ENCODE data around the gene BRAF.

DNA sequence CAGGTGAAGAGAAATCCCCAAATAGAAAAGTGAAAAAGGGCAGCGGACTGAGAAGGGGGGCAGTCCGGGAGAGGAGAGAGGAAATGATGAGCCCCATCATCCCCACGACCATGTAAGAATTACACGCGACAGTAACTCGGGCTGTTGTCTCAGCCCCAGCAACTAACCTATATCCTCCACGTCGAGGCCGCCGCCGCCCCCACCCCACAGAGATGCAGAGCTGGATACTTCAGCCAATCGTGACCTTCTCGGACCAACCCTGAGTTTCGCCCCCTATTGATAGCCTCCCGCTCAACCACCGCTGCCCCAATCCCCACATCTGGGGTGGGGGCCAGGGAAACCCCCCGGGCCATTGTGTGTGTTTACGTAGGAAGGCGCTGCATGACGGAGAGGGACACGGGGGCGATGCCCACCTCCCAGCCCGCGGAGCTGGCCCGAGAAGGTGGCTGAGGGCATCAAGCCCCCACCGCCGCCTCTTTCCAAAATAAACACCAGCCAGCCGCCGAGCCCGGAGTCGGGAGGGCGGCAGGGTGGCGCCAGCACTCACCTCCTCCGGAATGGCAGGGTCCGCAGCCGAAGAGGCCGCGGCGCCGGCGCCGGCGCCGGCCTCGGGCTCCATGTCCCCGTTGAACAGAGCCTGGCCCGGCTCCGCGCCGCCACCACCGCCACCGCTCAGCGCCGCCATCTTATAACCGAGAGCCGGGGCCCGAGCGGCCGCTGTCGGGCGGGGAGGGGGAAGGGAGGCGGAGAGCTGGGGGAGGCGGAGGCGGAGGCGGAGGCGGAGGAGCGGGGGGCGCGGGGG lies 509 bp downstream of the BRAF start:
- TF ChIP-seq CTCF (IDR thresholded peaks at IDR 0.05; ENCODE audit: extremely low read depth in 1 of 2, insufficient read depth in 1 of 2, low read depth in 1 of 2, low read length in 2 of 2) (peak; percentile 37 to 56), EZH2 (IDR thresholded peaks at IDR 0.05; ENCODE audit: borderline replicate concordance, low read depth, low read length, severe bottlenecking) (peak; percentile 24), POLR2A (IDR thresholded peaks at IDR 0.05; ENCODE audit: low read depth, low read length) (peak; percentile 62)

Data from endothelial cell of umbilical vein (primary cell).